ENCODE data around the gene PDGFRA. TPM values are rescaled to one million over a fixed set of nuclear protein-coding genes. Genes with fewer than 3 reads are reported as not detected.

Gene PDGFRA
- total RNA-seq, 1 experiment from 2014 or later: 0.98 TPM

DNA sequence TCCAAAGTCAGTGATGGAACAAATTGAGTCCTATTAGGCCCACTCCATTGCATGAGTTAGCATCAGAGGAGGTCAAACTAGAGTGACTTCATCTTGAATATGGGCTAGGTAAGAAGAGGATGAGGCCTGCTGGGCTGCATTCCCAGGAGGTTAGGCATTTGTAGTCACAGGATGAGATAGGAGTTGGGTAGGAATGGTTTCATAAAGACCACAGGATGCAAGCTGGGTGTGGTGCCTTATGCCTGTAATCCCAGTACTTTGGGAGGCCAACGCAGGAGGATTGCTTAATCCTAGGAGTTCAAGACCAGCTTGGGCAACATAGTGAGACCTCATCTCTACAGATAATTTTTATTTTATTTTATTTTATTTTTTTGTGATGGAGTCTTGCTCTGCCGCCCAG lies 26.8 kb downstream of the PDGFRA start:
- DNase-seq (ENCODE audit: low read depth): no peak

DNA sequence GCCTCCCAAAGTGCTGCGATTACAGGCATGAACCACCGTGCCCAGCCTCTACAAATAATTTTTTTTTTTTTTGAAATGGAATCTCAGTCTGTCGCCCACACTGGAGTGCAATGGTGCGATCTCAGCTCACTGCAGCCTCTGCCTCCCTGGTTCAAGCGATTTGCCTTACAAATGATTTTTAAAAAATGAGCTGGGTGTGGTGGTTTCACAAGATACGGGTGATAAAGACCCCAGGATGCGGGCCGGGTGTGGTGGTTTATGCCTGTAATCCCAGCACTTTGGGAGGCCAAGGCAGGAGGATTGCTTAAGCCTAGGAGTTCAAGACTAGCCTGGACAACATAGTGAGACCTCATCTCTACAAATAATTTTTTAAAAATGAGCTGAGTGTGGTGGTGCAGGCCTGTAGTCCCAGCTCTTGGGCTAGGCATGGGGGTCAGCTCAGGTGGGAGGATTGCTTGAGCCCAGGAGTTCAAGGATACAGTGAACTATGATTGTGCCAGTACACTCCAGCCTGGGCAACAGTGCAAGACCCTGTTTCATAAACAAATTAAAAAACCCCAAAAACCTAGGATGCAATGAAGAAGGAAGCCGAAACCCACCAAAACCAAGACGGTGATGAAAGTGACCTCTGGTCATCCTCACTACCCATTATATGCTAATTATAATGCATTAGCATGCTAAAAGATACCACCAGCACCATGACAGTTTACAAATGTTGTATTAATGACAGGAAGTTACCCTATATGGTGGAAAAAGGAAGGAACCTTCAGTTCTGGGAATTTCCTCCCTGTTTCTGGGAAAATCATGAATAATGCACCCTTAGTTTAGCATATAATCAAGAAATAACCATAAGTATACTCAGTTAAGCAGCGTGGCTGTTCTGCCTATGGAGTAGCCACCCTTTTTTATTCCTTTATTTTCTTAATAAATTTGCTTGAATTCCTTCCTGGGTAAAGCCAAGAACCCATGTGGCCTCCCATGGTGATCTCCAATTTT lies 27.7 kb downstream of the PDGFRA start:
- DNase-seq (ENCODE audit: low read depth): no peak

DNA sequence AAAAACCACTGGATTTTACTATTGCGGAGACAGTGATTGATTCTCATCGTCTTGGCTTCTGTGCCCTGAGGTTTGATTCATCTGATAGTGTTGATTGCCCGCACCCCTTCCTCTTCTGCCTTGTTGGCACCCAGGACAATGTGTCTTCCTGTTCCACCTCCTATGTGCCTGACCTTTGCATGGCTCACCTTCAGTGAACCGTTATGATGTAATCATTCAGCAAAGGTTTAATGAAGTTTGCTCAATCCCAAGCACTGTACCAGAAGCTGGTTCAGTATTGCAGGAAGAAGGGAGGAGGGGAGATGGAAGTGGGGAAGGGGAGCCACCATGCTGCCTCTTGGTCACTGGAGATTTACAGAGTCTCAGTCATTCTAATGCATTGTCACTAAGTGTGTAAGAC lies 36.3 kb downstream of the PDGFRA start:
- no peak for DNase-seq (ENCODE audit: low read depth)

DNA sequence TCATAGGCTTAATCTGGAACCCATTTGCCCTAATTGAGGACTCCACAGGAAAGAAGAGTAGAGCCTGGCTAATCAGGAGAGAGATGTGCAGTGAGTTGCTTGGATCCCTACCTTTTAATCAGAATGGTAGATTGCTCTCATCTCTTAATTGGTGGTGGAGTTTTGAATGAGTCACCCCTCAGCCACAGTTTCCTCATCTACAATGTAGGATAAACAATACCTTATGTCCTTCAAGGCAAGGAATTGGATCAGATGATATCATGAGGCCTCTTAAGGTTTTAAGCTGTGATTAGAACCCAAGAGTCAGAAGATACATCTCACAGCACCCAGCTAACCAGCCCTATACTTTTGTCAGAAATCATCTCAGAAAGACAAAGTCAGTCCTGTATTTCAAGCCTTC lies 39.1 kb downstream of the PDGFRA start:
- no peak for DNase-seq (ENCODE audit: low read depth)

DNA sequence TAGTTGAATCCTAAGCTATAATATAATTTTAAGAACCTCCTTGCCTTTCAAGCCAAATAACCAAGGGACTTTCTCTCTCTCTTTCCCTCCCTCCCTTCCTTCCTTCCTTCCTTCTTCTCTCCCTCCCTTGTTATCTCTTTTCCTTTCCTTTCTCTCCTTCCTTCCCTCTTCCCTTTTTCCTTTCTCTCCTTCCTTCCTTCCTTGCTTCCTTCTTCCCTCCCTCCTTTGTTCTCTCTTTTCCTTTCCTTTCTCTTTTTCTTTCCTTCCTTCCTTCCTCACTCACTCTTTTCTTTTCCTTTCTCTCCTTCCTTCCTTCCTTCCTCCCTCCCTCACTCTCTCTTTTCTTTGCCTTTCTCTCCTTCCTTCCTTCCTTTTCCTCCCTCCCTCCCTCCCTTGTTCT lies 42.4 kb downstream of the PDGFRA start:
- no peak for DNase-seq (ENCODE audit: low read depth)

DNA sequence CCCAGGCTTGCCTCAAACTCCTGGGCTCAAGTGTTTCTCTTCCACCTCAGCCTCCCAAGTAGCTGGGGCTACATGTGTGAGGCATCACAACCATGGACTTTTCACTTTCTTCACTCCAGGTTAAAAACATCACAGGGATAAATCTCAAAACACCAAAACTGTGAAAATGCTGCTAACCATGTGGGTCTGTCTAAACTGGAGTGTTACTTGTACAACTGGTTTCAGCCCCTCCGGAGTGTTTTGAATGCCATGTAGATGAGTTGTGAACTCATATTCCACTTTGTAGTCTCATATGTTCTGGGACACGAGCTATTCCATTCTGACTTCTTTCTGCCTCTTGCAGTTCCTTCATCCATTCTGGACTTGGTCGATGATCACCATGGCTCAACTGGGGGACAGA lies 43.0 kb downstream of the PDGFRA start:
- DNase-seq (ENCODE audit: low read depth): no peak

DNA sequence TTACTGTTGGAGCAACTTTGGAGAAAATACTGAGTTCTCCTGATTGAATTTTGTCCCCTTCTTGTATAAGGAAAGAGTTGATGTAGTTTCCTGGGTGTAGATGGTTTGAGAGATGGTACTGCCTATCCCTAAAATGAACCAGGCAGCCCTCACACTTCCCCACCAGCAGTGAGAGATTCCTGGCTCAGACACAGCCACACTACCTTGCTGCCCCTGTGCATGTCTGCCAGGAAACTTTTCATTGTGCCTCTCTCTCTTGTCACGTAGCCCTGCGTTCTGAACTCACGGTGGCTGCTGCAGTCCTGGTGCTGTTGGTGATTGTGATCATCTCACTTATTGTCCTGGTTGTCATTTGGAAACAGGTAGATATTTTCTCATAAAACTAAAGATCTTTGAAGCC lies 45.2 kb downstream of the PDGFRA start:
- no peak for DNase-seq (ENCODE audit: low read depth)

DNA sequence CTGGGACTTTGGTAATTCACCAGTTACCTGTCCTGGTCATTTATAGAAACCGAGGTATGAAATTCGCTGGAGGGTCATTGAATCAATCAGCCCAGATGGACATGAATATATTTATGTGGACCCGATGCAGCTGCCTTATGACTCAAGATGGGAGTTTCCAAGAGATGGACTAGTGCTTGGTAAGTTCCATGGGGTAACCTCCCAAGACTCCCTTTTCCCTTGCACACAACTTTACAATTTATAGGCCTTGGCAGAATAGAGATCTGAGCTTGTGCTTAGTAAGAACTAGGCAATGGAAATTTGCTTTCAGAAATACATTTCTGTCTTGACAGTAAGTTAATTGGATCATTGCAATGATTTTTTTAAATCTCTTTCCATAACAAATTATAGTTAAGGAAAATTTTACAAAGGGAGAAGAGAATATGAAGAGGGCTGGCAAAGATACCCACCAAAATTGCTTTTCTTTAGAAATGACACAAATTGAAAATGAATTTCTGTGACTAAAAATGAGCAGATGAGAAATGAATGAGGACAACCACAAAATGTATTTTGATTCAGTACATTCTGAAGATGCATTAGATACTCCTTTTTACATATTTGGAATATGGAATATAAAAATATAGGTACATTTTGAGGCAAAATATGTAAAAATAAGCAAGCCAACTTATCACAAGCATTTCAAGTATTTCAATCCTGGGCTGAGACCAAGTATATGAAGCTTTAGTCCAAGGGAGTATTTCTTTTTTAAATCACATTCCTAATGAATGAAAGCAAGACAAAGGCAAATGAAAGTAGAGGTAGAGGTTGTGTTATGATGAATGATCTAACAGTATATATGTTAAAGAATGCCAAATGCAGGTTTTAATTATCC lies 45.9 kb downstream of the PDGFRA start:
- no peak for DNase-seq (ENCODE audit: low read depth)

DNA sequence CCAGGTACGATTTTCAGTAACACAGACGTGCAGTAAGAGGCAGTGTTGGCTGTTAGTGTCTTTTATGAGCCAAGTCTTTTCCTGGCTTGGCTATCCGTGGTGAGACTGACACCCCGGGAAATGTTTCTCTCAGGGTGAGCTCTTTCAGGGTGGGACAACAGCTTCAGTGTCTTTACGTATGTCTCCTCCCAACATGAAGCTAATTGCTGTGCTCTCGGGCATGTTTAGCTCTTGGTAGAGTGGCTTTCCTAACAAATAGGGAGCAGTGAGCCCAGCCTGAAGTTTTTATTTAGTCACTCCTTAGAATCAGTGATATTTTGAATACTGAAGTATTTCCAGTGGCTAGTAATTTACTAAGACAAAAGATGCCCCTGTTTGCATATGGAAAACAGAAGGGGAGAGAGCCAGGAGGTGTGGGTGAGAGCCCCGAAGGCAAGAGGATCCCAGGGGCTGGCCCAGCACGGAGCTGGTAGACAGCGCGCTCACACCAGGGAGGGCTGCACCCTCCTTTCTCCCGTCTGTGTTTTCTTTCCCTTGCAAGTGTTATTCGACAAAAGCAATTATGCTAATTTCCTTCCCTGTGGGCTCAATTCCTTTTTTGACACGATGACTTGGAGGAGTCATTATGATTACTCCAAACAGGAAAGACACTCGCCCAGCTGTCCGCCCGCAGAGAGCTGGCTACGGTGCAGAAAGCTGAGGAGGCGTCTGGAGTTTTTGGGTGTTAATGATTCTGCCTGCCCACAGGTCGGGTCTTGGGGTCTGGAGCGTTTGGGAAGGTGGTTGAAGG lies 47.7 kb downstream of the PDGFRA start:
- peak; percentile 57 for DNase-seq (ENCODE audit: low read depth)

DNA sequence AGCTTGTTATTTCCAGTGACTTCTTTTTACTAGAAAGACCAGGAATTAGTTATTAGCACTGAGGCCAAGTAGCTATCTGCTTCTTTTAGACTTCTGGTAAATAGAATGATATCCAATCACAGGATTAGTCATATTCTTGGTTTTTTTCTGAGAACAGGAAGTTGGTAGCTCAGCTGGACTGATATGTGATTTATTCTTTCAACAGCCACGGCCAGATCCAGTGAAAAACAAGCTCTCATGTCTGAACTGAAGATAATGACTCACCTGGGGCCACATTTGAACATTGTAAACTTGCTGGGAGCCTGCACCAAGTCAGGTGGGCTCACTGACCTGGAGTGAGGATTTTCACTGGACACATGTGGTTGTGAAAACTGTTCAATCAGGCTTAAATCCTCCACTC lies 48.6 kb downstream of the PDGFRA start:
- DNase-seq (ENCODE audit: low read depth): peak; percentile 94

DNA sequence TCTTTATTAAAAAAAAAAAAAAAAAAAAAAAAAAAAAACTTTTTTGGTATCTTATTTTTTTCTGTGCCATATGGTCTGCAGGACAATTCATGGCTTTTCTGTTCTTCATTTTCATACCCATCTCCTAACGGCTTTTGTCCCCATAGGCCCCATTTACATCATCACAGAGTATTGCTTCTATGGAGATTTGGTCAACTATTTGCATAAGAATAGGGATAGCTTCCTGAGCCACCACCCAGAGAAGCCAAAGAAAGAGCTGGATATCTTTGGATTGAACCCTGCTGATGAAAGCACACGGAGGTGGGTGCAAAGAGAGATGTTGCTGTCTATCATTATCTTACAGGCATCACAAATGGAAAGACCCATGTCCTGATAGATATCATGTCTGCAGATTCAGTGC lies 49.1 kb downstream of the PDGFRA start:
- DNase-seq (ENCODE audit: low read depth): no peak

DNA sequence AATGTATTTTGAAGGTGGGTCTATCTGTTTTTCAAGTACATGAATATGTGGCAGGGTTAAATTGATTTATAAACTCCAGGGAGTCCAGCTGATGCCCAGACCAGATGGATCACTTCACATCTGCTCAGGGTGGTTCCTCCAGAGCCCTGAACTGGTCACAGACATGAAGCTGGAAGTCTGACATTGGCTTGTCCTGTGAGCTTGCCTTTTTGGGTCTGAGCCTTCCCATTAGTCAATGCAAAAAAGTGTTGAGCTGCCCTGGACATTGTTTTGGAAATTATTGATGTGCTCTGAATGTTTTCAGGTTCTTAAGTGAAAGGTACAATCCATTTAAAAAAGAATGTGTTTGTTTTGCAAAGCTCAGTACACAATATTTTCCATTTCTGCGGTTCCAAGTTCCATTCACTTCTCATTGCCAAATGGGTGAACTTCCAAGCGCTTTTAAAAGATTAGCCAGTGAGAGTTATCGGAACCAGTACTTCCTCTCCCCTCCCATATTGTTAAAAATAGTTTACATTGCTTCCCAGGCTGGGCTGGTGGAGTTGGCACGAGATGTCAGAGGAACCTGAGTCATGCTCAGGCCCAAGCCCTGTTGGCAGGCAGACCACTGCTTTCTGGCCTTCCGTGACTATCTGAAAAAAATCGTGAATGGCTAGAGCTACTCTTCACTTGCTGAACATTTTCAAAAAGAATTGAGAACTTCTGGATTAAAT lies 52.1 kb downstream of the PDGFRA start:
- peak; percentile 94 for DNase-seq (ENCODE audit: low read depth)

DNA sequence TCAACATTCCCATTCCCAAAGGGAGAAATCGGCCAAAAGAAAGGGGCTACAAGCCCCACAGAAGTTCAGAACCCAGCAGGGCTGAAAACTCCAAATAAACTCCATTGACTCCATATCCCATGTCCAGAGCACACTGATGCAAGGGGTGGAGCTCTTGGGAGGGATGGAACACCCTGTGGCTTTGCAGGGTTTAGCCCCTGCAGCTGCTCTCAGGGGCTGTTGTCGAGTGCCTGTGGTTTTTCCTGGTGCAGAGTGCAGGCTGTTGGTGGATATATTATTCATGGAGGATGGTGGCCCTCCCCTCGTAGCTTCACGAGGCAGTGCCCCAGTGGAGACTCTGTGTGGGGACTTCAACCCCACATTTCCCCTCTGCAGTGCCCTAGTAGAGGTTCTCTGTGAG lies 53.7 kb downstream of the PDGFRA start:
- peak; percentile 72 for DNase-seq (ENCODE audit: low read depth)

DNA sequence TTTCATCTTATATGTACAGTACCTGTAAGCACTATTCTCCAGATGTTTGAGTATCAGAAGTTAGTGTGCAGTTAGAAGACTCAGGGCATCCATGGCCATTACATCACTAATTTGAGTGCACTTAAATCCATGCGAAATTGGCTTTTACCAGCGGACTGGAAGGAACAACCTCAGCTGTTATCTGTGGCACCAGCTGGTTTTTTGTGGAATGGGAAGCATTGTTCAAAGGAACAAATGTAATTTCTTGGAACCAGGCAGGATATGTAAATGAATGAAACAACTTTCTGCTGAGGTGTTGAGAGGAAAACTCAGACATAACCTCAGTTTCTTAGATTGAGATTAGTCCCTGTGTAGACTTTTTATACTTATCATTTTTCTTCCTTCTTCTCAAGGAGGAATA lies 60.2 kb downstream of the PDGFRA start:
- DNase-seq (ENCODE audit: low read depth): no peak

DNA sequence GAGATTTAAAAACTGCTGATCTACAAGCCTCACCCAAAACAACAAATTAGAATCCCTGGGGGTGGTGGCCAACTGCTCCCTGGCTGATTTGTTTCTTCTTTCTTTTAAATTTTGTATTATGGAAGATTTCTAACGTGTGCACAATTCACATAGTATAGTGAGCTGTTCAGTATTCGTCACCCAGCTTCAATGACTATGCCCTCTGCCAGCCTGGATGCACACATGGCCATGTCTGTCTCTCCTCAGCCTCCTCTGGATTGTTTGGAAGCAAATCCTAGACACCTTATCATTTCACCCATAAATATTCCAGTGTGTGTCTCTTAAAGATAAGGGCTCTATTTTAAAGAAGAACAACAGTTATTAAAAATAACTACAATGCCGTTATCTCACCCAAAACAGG lies 61.9 kb downstream of the PDGFRA start:
- no peak for DNase-seq (ENCODE audit: low read depth)

DNA sequence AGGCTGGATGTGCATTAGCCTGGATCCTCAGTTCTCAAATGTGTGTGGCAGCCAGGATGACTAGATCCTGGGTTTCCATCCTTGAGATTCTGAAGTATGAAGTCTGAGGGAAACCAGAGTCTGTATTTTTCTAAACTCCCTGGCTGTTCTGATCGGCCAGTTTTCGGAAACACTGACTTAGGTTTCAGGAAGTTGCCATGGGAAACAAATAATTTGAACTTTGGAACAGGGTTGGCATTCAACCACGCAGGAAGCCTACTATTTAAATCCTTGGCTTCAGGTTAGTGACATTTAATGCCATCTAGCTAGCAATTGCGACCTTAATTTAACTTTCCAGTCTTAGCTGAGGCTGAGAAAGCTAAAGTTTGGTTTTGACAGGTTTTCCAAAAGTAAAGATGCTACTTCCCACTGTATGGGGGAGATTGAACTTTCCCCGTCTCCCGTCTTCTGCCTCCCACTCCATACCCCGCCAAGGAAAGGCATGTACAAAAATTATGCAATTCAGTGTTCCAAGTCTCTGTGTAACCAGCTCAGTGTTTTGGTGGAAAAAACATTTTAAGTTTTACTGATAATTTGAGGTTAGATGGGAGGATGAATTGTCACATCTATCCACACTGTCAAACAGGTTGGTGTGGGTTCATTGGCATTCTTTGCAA lies 67.6 kb downstream of the PDGFRA start:
- DNase-seq (ENCODE audit: low read depth): no peak

DNA sequence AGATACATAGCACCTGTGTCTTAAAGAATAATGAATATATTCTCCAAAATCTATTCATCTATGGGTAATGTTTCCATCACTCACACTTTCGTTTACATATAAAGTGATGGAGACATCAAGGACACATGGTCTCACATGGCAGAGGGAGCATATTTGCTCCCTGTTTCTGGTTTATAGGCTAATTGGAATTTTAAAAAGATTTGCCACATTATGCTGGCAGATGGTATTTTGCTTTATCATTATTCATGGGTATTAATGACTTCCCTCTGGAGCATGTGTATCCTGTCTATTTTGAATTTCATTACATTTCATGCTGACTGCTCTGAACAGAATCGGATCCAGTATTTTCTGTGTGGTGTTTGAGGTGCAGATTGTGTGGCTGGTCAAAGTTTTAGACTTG lies 79.0 kb downstream of the PDGFRA start:
- DNase-seq (ENCODE audit: low read depth): no peak

DNA sequence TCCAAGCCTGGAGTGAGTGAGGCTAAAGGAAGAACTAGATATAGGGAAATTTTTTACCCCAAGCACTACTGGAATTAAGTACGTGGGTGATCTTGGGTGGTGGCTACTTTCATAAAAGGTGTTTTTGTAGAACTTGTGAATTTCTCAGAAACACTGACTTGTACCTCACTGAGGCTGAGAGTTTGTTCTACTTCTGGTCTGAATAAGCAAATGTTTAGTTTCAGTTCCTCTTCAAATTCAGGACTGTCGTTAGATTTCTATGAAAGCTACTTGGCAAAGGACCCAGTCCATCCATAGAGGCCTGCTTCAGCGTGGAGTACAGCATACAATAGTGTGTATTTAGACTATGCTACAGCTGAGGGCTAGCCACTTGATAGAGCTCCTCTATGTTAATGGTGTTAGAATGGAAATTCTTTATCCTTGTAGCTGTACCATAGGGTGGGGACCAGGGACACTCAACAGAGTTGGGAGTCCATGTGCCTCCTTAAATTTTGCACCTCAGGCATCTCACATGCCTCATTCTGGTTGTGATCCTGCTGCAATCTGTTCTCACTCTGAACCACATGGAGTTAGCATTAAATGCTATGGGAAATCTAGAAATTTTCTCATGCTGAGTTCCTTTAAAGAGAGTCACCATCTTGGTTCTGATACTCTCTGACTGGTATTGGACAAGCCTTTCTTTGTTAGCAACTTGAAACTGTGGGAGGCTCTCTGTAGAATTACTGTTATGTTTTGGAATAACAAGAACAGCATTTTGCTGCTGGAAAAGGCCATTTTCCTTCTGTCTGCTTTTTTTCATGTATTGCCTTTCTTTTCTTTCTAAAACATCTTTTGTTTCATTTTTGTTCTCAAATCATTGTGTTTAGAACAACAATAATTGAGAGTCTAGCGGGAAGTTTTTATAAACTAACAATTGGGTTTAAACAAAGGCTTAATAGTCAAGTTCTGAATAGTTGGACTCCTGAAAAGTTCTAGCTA lies 86.8 kb downstream of the PDGFRA start:
- no peak for DNase-seq (ENCODE audit: low read depth)

DNA sequence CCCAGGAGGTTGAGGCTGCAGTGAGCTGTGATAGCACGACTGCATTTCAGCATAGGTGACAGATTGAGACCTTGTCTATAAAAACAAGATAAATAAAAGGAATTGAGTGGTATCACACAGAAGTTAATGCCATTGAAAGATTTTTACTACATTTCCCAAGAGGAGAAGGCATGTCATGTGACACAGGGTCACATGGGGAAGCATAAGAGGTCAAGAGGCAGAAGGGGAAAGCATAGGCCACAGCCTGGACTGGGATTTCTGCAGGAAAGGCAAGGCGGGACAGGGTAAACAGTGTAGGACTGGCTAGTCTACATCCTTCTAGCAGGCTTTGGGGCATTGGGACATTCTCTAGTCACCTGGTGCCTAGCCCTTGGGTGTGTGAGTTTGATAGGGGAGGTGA lies 88.6 kb downstream of the PDGFRA start:
- no peak for DNase-seq (ENCODE audit: low read depth)

Measured in LHCN-M2 (cell line).